HG03469 (cell line): ENCODE data around the gene MCM7.
A peak's percentile ranks its signal among the peaks of the same experiment; 100 is the strongest.

ENCODE experiments used
- ATAC-seq: cut with Tn5 transposase; IDR thresholded peaks from one replicate; pipeline ENCODE4 v1.9.1; 2021; ENCODE audit warnings: mild to moderate bottlenecking, moderate library complexity, moderate number of reproducible peaks; ENCODE audit not compliant: unreplicated experiment

The MCM7 gene

DNA sequence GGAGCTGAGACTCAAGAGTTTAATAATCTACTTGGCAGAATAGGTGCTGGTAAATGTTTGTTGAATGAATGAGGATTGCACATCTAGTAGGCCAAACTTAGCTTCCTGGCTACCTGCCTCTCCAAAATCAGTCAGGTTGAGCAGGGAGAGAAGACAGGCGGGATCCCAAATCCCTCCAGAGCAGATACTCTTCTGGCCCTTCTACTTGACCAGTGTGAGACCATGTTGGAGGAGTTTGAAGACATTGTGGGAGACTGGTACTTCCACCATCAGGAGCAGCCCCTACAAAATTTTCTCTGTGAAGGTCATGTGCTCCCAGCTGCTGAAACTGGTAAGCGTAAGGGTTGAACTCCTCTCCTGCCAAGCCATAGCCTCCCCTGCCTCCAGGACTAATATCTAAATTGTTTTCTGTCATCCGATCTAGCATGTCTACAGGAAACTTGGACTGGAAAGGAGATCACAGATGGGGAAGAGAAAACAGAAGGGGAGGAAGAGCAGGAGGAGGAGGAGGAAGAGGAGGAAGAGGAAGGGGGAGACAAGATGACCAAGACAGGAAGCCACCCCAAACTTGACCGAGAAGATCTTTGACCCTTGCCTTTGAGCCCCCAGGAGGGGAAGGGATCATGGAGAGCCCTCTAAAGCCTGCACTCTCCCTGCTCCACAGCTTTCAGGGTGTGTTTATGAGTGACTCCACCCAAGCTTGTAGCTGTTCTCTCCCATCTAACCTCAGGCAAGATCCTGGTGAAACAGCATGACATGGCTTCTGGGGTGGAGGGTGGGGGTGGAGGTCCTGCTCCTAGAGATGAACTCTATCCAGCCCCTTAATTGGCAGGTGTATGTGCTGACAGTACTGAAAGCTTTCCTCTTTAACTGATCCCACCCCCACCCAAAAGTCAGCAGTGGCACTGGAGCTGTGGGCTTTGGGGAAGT is 23.4 kb upstream of the MCM7 start:
- no peak for ATAC-seq

- ATAC-seq = no peak
These were observed 21.4 kb upstream of the MCM7 start for GRCh38 chr7:100122568-100122967.

DNA sequence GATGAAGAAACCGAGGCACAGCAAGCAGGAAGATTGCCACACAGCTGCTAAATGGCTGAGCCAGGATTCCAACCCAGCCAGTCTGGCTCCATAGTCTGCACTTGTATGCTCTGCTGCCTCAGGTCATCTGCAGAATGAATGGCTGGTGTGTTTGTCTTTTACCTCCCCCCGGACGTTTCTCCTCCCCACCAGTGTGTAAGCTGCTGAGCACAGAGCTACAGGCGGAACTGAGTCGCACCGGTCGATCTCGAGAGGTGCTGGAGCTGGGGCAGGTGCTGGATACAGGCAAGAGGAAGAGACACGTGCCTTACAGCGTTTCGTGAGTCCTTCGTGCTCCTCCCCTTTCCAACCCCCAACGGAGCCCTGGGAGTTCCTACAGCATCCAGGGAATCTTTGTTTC is 20.9 kb upstream of the MCM7 start:
- no peak for ATAC-seq

DNA sequence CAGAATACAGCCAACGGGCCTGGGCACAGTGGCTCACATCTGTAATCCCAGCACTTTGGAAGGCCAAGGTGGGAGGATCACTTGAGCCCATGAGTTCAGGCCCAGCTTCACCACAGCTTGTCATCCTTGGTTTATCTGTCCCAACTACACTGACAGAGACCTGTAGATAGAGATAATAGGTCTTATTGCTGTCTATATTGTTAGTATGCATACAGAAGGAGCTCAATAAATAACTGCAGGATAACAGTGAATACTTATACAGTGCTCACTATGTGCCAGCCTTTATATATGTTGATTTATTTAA is 19.5 kb upstream of the MCM7 start:
- no peak for ATAC-seq

DNA sequence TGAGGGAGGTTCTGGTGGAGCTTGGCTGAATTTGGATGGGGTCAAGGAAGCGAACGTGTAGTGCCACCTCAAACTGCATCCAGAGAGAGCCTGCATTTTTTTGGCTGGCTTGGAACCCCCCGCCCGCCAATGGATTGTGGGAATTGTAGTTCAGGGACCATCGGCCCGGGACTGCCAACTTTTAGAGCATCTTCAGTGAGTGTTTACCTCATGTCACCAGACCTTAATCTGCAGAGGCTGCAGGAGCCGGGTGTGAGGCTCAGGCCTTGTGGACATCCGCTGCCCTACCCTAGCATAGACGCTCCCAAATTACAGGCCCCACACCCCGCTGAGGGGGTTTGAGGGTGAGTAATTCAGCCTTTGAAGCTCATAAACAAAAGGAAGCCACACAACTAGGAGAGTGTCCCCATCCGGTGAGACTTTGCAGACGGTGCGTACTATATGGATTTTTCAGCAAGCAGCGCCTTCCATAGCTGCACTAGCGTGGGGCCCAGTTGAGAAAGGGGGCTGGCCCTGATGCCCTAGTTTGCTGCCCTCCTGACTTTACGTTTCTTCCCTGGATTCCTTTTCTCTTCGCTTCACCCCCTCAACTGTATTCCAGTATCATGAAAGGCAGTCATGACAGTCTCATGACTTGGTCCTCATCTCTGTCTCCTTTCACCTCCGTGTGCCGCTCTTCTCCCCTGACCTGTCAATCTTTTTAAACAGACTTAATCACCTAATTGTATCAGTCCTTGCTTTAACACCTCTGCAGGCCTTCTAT is 19.0 kb upstream of the MCM7 start:
- no peak for ATAC-seq

GRCh38 chr7:100119072-100119969 is 18.1 kb upstream of the MCM7 start, which contains the start of the genes CNPY4 and TAF6:
TSS of gene CNPY4 (plus strand) at chr7:100119634. CDS start at chr7:100119745, 111 bp downstream.
TSS of gene TAF6 (minus strand) at chr7:100119358. CDS start at chr7:100114209, 5,149 bp downstream.
- no peak for ATAC-seq

DNA sequence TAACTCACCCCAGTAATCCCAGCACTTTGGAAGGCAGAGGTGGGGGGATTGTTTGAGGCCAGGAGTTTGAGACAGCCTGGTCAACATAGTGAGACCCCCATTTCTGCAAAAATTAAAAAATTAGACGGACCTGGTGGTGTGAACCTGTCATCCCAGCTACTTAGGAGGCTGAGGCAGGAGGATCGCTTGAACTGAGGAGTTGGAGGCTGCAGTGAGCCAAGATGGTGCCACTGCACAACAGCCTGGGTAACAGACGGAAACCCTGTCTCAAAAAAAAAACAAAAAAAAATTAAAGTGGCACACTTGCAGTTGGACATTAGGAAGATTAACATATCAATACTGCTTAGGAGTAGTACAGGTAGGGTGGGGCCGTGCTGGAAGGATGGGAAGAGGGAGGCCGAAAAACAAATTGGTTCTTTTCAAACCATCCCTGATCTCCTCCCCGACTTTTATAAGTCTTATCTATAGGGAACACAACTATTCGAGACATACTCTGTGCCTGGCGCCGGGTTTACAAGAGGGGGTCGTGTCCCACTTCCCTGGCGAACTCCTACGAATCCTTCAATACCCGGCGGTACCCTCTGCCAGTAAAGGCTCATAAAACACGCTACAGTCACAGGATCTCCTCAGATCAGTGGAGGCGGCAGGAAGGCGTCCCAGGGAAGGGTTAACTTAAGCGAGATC is 17.3 kb upstream of the MCM7 start:
- ATAC-seq = no peak

DNA sequence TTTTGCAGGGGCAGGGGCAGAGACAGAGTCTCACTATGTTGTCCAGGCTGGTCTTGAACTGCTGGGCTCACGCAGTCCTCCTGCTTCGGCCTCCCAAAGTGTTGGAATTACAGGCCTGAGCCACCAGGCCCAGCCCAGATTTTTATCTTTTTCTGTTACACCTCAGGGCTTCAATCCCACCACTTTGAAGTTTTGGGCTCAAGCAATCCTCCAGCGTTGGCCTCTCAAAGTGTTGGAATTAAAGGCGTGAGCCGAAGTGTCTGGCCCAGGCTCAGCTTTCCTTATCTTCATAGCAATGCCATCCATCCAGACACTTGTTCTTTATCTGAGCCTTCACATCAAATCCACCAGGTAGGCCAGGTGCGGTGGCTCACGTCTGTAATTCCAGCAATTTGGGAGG is 13.8 kb upstream of the MCM7 start:
- ATAC-seq = no peak

GRCh38 chr7:100111914-100112313 is 10.7 kb upstream of the MCM7 start:
- no peak for ATAC-seq

DNA sequence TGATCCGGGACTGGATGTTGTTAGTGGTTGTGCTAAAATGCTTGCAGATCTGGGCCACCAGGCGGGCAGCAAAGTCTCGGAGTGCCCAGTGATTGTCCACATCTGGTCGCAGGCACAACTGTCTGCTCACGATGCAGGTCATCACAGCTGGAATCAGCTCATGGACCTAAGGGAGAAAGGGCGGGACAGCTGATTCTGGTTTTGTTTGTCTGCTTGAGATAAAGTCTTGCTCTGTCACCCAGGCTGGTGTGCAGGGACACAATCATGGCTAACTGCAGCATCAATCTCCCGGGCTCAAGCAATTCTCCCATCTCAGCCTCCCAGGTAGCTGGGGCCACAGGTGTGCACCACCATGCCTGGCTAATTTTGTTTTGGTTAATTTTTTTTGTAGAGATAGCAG is 10.0 kb upstream of the MCM7 start:
- ATAC-seq = no peak

GRCh38 chr7:100109521-100110163 is 8.4 kb upstream of the MCM7 start:
- no peak for ATAC-seq

DNA sequence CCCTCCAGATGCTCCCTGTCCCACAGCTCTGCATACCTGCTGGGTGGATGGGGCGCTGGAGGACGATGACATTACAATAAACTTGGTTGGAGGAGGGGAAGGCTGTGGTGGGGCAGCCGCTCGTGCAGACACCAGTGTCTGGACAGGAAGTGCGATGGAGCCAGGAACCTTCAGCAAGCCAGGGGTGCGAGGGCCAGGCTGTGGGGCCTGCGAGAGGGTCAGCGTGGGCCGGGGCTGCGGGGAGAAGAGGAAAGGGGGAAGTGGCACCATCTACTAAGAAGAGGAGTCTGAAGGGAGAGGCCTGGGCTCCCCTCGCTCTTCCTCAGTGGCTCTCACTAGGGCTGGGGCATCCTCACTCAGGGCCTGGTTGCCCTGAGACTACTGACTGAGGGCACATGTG is 6.7 kb upstream of the MCM7 start:
- no peak for ATAC-seq

DNA sequence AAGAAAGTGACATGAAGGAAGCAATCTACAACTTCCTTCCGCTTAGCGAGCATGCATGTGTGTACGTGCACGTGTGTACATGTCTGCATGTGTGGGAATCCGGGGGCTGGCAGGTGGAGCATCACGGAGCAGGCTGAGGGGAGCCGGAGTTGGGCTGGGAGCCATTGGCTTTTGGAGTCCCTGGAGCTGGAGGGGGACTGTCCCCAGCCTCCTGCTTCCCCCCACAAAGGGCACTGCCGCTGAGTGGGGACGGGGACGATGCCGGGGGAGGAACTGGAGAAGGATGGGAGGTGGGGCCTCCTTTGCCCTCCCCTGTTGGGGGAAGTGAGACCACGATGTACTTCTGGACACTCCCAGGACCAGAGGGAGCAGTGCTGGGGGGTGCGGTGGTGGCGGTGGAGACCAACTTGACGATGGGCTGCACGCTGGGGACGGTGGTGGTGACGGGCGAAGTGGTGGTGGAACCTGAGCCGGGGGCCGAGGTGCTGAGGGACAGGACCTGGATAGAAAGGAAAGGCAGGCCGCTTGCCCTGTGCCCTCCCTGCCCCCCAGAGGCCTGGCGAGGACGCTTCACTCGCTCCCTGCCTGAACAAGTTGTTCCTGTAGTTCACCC is 6.0 kb upstream of the MCM7 start:
- no peak for ATAC-seq

- ATAC-seq = no peak
These were observed 5.4 kb upstream of the MCM7 start for GRCh38 chr7:100106633-100107032.

GRCh38 chr7:100105534-100105933 is 4.3 kb upstream of the MCM7 start:
- ATAC-seq = no peak

GRCh38 chr7:100102950-100103840 is 2.0 kb upstream of the MCM7 start:
- no peak for ATAC-seq

DNA sequence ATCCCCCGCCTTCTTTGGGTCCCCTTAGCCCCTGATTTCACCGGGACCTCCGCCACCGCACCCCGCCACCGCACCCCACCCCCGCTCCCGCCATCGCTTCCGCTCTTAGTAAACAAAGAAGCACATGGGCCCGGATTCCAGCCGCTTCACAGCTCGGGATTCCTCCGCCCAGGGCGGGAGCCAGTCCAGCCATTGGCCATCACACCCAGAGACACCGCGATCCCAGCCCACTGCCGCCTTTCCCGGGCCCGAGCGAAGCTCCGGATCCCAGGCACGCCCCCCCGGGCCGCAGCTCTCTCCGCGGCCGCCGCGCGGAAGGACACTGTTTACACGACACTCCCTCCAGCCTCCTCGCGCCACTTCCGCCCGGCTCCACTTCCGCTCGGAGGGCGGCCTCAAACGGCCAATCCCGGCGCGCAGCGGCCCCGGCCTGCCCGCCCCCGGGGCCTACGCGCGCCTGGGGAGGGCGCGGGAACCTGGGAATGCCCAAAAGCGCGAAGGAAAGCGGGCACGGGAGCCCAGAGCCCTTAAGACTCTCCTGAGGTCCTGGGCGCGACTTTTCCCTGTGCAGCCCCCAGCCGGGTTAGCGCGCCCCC is 679 bp downstream of the MCM7 start:
- peak; percentile 53 for ATAC-seq

- no peak for ATAC-seq
These were observed 1.7 kb downstream of the MCM7 start for GRCh38 chr7:100099452-100099851.
